K562 (cell line): ENCODE results near the gene CD47. TPM values are rescaled to one million over a fixed set of nuclear protein-coding genes. Genes with fewer than 3 reads are reported as not detected.

Experiments used
- ATAC-seq: fragments of 200-7000 bp; cut with Tn5 transposase; 3 replicates; pipeline ENCODE4 v1.9.1; 2020; ENCODE audit warnings: moderate library complexity
- BruUV-seq: library from RNA; stranded (reverse); fragments of 400-500 nt; replicated peaks from 2 replicates; lab custom pipeline; 2021; lab: Mats Ljungman, UMichigan
- CTCF ChIA-PET: fragments of 300-600 bp; formaldehyde crosslinking; extraction: SDS; loops from one replicate; lab custom pipeline; 2021; ENCODE audit warnings: low intra/inter-chr PET ratio; lab: Yijun Ruan, JAX
- POLR2A ChIA-PET: fragments of 300-600, 350-650 bp; sonication (Branson Sonifier 250); formaldehyde crosslinking; extraction: SDS; loops from one replicate; lab custom pipeline; 2021; ENCODE audit warnings: antibody characterized with exemption, inconsistent platforms; lab: Yijun Ruan, JAX
- DNase-seq, 4 experiments: peaks; one replicate each; pipeline versions ENCODE4 v3.0.0 to v3.0.0-alpha.2; 2011 to 2018; ENCODE audit warnings: low spot score in 3 of 4, mixed read lengths in 3 of 4; ENCODE audit errors: extremely low read depth in 1 of 4
- FAIRE-seq: peaks from 2 replicates; lab custom pipeline; 2011; peaks lifted over from hg19 to GRCh38; lab: Jason Lieb, UNC
- H2AFZ ChIP-seq: 2 replicates; pipeline ENCODE4 v1.6.0; 2011; ENCODE audit warnings: low read depth, low read length, control low read depth, inconsistent platforms
- H3K27ac ChIP-seq: fragments of 200-600 bp; 3 replicates; pipeline ENCODE4 v1.8.0; 2011; ENCODE audit warnings: low read depth, mild to moderate bottlenecking, control low read depth, inconsistent platforms, low read length, moderate library complexity, mixed read lengths; ENCODE audit errors: extremely low read depth
- H3K27me3 ChIP-seq, 2 experiments: fragments of 300-600 bp in 1 of 2; 2 replicates in 1 of 2; 3 replicates in 1 of 2; pipeline versions ENCODE4 v1.6.0 to v1.8.0; 2011; ENCODE audit warnings: inconsistent platforms in 2 of 2, low read length in 2 of 2, mild to moderate bottlenecking in 1 of 2, mixed read lengths in 1 of 2, moderate library complexity in 1 of 2; ENCODE audit not compliant: control insufficient read depth in 2 of 2, insufficient read depth in 2 of 2
- H3K36me3 ChIP-seq: fragments of 300-600 bp; 3 replicates; pipeline ENCODE4 v1.8.0; 2011; ENCODE audit warnings: mild to moderate bottlenecking, low read length, inconsistent platforms; ENCODE audit not compliant: control insufficient read depth, insufficient read depth
- H3K4me1 ChIP-seq, 2 experiments: fragments of 200-600 bp in 1 of 2; replicated peaks in 1 of 2; 2 replicates in 1 of 2; 3 replicates in 1 of 2; pipeline versions ENCODE4 v1.5.1 to v1.8.0; 2011; ENCODE audit warnings: inconsistent platforms in 2 of 2, low read length in 2 of 2, mild to moderate bottlenecking in 1 of 2, mixed read lengths in 1 of 2, moderate library complexity in 1 of 2; ENCODE audit not compliant: control insufficient read depth in 2 of 2, insufficient read depth in 2 of 2
- H3K4me2 ChIP-seq: 2 replicates; pipeline ENCODE4 v1.6.1; 2011; ENCODE audit warnings: low read length, control low read depth, inconsistent platforms, mixed read lengths; ENCODE audit not compliant: insufficient read depth
- H3K4me3 ChIP-seq: fragments of 200-600 bp; sonication (generic), shearing (Covaris generic); 2 replicates; pipeline ENCODE4 v1.5.1; 2016; ENCODE audit warnings: control low read depth, inconsistent platforms
- H3K79me2 ChIP-seq: fragments of 200-600 bp; 3 replicates; pipeline ENCODE4 v1.8.0; 2011; ENCODE audit warnings: low read length, inconsistent platforms; ENCODE audit not compliant: control insufficient read depth, insufficient read depth
- H3K9ac ChIP-seq, 2 experiments: 2 replicates each; pipeline versions ENCODE4 v1.6.0 to v1.6.1; 2011; ENCODE audit warnings: low read depth in 2 of 2, low read length in 2 of 2, control low read depth in 1 of 2, inconsistent platforms in 1 of 2, mild to moderate bottlenecking in 1 of 2, mixed read lengths in 1 of 2; ENCODE audit not compliant: insufficient read depth in 1 of 2
- H3K9me1 ChIP-seq: one replicate; pipeline ENCODE4 v1.6.0; 2011; ENCODE audit warnings: inconsistent platforms, mild to moderate bottlenecking, low read length, moderate library complexity; ENCODE audit not compliant: control insufficient read depth, insufficient read depth
- H3K9me3 ChIP-seq: replicated peaks from 2 replicates; pipeline ENCODE4 v1.5.1; 2011; ENCODE audit warnings: low read depth, low read length, inconsistent platforms; ENCODE audit not compliant: control insufficient read depth, insufficient read depth
- H4K20me1 ChIP-seq: replicated peaks from 2 replicates; pipeline ENCODE4 v1.6.1; 2011; ENCODE audit warnings: low read length, inconsistent platforms, mixed read lengths; ENCODE audit not compliant: control insufficient read depth, insufficient read depth
- CBX5 ChIP-seq: IDR thresholded peaks from 2 replicates; pipeline ENCODE4 v1.6.1; 2014; ENCODE audit warnings: low read depth, borderline replicate concordance
- DIDO1 ChIP-seq: fragments of 450-650 bp; IDR thresholded peaks from 2 replicates; pipeline ENCODE4 v1.6.1; 2016; ENCODE audit warnings: low read depth, missing biosample characterization, missing genetic modification characterization
- FOXJ3 ChIP-seq: sonication (generic); formaldehyde crosslinking; IDR thresholded peaks from 2 replicates; pipeline ENCODE4 v1.4.0; 2020; ENCODE audit warnings: mild to moderate bottlenecking, missing genetic modification reagents
- HNRNPLL ChIP-seq: fragments of 200-400 bp; formaldehyde crosslinking; IDR thresholded peaks from 2 replicates; pipeline ENCODE4 v1.6.1; 2017; ENCODE audit warnings: low read length, low read depth, mild to moderate bottlenecking; ENCODE audit not compliant: poor library complexity, severe bottlenecking
- MEF2A ChIP-seq: IDR thresholded peaks from 2 replicates; pipeline ENCODE4 v1.6.1; 2011; ENCODE audit warnings: low read depth, mild to moderate bottlenecking, low read length, moderate library complexity; ENCODE audit not compliant: control insufficient read depth
- NCOA1 ChIP-seq: fragments of 450-650 bp; IDR thresholded peaks from 2 replicates; pipeline ENCODE4 v1.6.1; 2016; ENCODE audit warnings: low read depth
- NCOA6 ChIP-seq: fragments of 450-650 bp; IDR thresholded peaks from 2 replicates; pipeline ENCODE4 v1.6.1; 2017; ENCODE audit warnings: mild to moderate bottlenecking
- SOX6 ChIP-seq: fragments of 450-650 bp; IDR thresholded peaks from 2 replicates; pipeline ENCODE4 v1.6.1; 2014; ENCODE audit warnings: mild to moderate bottlenecking
- SUPT5H ChIP-seq: fragments of 450-650 bp; IDR thresholded peaks from 2 replicates; pipeline ENCODE4 v1.6.1; 2016
- ZBTB8A ChIP-seq: fragments of 450-650 bp; IDR thresholded peaks from 2 replicates; pipeline ENCODE4 v1.6.1; 2018; ENCODE audit warnings: mild to moderate bottlenecking, moderate library complexity; ENCODE audit not compliant: partially characterized antibody
- ZNF197 ChIP-seq: fragments of 200-800 bp; sonication (Bioruptor generic); IDR thresholded peaks from 2 replicates; pipeline ENCODE4 v1.6.1; 2016; ENCODE audit warnings: low read depth, missing genetic modification characterization, missing compliant biosample characterization
- ZNF253 ChIP-seq: fragments of 250-450 bp; sonication (Bioruptor Pico); conservative IDR thresholded peaks from 2 replicates; pipeline ENCODE4 v1.6.1; 2021; ENCODE audit warnings: mild to moderate bottlenecking
- ZNF41 ChIP-seq: fragments of 250-450 bp; sonication (Bioruptor Pico); conservative IDR thresholded peaks from 2 replicates; pipeline ENCODE4 v1.4.0; 2020; ENCODE audit warnings: mild to moderate bottlenecking
- ZNF584 ChIP-seq: fragments of 200-800 bp; sonication (Bioruptor generic); IDR thresholded peaks from 2 replicates; pipeline ENCODE4 v1.6.1; 2016; ENCODE audit warnings: low read depth, mild to moderate bottlenecking, missing genetic modification characterization, missing compliant biosample characterization
- ZNF707 ChIP-seq: fragments of 250-450 bp; sonication (Bioruptor Pico); conservative IDR thresholded peaks from 2 replicates; pipeline ENCODE4 v1.8.0; 2022; ENCODE audit warnings: inconsistent platforms, mild to moderate bottlenecking, moderate library complexity
- ZNF76 ChIP-seq: fragments of 250-450 bp; sonication (Bioruptor Pico); IDR thresholded peaks from 2 replicates; pipeline ENCODE4 v1.4.0; 2020; ENCODE audit warnings: mild to moderate bottlenecking, moderate library complexity, borderline replicate concordance
- ZNF764 ChIP-seq: fragments of 250-450 bp; sonication (Bioruptor Pico); IDR thresholded peaks from 2 replicates; pipeline ENCODE4 v1.4.0; 2020; ENCODE audit warnings: low read depth, mild to moderate bottlenecking, moderate library complexity
- WGBS: fragments of 100-300 bp; shearing (Covaris generic); methylation state at CpG from one replicate; pipeline ENCODE4 v1.1.6; 2016; ENCODE audit warnings: low coverage, mixed read lengths; ENCODE audit not compliant: insufficient coverage; ENCODE audit errors: missing lambda C conversion rate; 5-methylcytosine and 5-hydroxymethylcytosine counted together
- in situ Hi-C: fragments of 300-500 bp; cut with MboI; formaldehyde crosslinking; loops from 4 replicates; pipeline ENCODE4 v1.15.0; 2018; ENCODE audit warnings: inconsistent platforms, mixed read lengths
- intact Hi-C: fragments of 100-400 bp; cut with micrococcal nuclease; formaldehyde crosslinking; loops from 2 replicates; pipeline ENCODE4 v1.14.2; 2022
- polyA plus RNA-seq, 8 experiments: library from polyadenylated mRNA; depleted of rRNA in 4 of 8; stranded (reverse) in 5 of 8; unstranded in 3 of 8; fragments of >200 nt; fragmentation: Nextera tagmentation in 2 of 8; fragmentation: Illumina TruSeq in 1 of 8; extraction: Ambion mirVana in 2 of 8; extraction: Trizol in 1 of 8; gene quantifications; 2 replicates each; pipeline versions ENCODE4 v1.2.1 to v1.2.3, GENCODE V29; 2011 to 2014; ENCODE audit warnings: inconsistent platforms in 1 of 8, missing spikeins in 1 of 8
- total RNA-seq, 7 experiments: library from RNA; depleted of rRNA in 6 of 7; stranded (reverse); fragments of >200 nt in 6 of 7; fragmentation: Illumina TruSeq in 2 of 7; extraction: Trizol in 2 of 7; gene quantifications; 2 replicates each; pipeline versions ENCODE4 v1.2.1 to v1.2.3, GENCODE V29; 2011 to 2021; ENCODE audit warnings: low replicate concordance in 1 of 7
- TF ChIP-seq, protein P1 (sequence below): sonication (generic); formaldehyde crosslinking; IDR thresholded peaks from 2 replicates; pipeline ENCODE4 v1.8.1; 2023; ENCODE audit warnings: mild to moderate bottlenecking, missing genetic modification reagents
- TF ChIP-seq, protein P2 (sequence below): fragments of 250-450 bp; sonication (Bioruptor Pico); IDR thresholded peaks from 2 replicates; pipeline ENCODE4 v1.5.0; 2021
- TF ChIP-seq, protein P3 (sequence below), 2 experiments: fragments of 450-650 bp in 1 of 2; sonication (generic) in 1 of 2; formaldehyde crosslinking; conservative IDR thresholded peaks; 2 replicates each; pipeline versions ENCODE4 v1.4.0 to v1.8.1; 2020 to 2022; ENCODE audit warnings: mild to moderate bottlenecking in 1 of 2, missing genetic modification reagents in 1 of 2

CD47 gene
- total and polyA plus RNA-seq, 9 of the 15 experiments (the other 6 are each of a cell fraction or from before 2014, with no cell fraction given), result 10.2 to 62.6 (median 36.3) TPM

DNA sequence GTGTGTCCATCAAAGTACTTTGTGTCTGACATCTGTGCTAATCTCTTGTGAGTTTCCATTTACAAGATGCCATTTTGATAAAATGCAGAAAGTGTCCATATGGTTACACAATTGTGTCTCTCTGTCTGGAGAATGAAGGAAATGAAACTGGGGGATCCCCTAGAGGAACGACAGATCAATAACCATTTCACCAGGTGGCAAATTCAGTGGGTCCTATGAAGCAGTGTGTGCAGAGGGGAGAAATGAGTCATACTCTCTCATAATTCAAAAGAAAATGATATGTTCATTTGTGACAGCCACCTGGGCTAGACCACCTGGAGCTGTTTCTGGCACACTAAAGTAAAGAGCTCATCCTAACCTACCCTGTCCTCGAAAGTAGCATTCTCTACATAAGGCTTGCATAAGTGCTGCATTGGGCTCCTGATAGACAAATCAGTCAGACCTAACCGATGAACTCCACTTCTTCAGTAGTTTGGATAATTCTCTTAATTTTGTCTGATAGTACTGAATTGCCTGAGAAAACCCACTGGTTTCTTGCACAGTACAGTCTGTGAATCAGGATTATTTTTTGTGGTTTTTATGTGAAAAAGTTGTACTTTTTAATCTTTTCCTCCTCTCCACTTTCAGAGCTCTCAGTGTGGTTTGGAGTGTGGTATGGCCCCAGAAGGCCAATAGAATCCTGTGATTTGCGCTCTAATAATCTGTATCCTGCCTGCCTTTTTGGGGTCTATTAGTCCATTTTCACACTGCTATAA lies 10.3 kb upstream of the CD47 start:
- FAIRE-seq (no peak), DNase-seq (no peak), ATAC-seq (no peak)
- Histone ChIP-seq H3K9me3 (no peaks in the 10 kb centered on the region), H3K4me2 (no peak overlapping the region), H4K20me1 (no peaks in the 10 kb centered on the region), H3K36me3 (no peaks in the 10 kb centered on the region), H2AFZ (no peak overlapping the region), H3K4me3 (no peak overlapping the region), H3K4me1 (peaks cover 30 to 89% of the 10 kb centered on the region in 2 experiments), H3K27me3 (no peaks in the 10 kb centered on the region), H3K9me1 (no peaks in the 10 kb centered on the region), H3K9ac (no peak overlapping the region), H3K27ac (no peak overlapping the region), H3K79me2 (no peaks in the 10 kb centered on the region)
- ChIA-PET POLR2A (no interaction called here), CTCF (no interaction called here)
- no TSS peak for BruUV-seq
- 64% methylated on average over 4 of the region's 4 CpGs for WGBS
- TF ChIP-seq ZNF764 (CRISPR knock-in tag) (no peak), ZNF584 (no peak), NCOA1 (no peak), ZNF253 (CRISPR knock-in tag) (no peak), ZNF707 (CRISPR knock-in tag) (no peak), ZNF197 (CRISPR knock-in tag) (no peak), NCOA6 (no peak), FOXJ3 (no peak), ZNF41 (CRISPR knock-in tag) (no peak), ZBTB8A (no peak), ZNF76 (CRISPR knock-in tag) (no peak), CBX5 (no peak), SOX6 (no peak), HNRNPLL (no peak), DIDO1 (no peak), SUPT5H (no peak), MEF2A (no peak)
- TF ChIP-seq, protein P1, sequence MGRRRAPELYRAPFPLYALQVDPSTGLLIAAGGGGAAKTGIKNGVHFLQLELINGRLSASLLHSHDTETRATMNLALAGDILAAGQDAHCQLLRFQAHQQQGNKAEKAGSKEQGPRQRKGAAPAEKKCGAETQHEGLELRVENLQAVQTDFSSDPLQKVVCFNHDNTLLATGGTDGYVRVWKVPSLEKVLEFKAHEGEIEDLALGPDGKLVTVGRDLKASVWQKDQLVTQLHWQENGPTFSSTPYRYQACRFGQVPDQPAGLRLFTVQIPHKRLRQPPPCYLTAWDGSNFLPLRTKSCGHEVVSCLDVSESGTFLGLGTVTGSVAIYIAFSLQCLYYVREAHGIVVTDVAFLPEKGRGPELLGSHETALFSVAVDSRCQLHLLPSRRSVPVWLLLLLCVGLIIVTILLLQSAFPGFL, result no peak
- TF ChIP-seq, protein P2, sequence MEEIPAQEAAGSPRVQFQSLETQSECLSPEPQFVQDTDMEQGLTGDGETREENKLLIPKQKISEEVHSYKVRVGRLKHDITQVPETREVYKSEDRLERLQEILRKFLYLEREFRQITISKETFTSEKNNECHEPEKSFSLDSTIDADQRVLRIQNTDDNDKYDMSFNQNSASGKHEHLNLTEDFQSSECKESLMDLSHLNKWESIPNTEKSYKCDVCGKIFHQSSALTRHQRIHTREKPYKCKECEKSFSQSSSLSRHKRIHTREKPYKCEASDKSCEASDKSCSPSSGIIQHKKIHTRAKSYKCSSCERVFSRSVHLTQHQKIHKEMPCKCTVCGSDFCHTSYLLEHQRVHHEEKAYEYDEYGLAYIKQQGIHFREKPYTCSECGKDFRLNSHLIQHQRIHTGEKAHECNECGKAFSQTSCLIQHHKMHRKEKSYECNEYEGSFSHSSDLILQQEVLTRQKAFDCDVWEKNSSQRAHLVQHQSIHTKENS (CRISPR knock-in tag), result no peak
- TF ChIP-seq, protein P3, sequence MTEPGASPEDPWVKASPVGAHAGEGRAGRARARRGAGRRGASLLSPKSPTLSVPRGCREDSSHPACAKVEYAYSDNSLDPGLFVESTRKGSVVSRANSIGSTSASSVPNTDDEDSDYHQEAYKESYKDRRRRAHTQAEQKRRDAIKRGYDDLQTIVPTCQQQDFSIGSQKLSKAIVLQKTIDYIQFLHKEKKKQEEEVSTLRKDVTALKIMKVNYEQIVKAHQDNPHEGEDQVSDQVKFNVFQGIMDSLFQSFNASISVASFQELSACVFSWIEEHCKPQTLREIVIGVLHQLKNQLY (CRISPR knock-in tag; conservative IDR thresholded peaks at IDR 0.05), result no peak
- in situ Hi-C loops (no loop called here), intact Hi-C loops (loop anchor here (10.0 kb wide), 1 partner anchor 96 kb away; no protein-coding TSS in a partner anchor)
